DMS153 (cell line): ENCODE results near the gene KIF1B.

Experiments used
- DNase-seq: peaks from one replicate; lab custom pipeline; 2025; lab: John Stamatoyannopoulos, UW

KIF1B gene, protein sequence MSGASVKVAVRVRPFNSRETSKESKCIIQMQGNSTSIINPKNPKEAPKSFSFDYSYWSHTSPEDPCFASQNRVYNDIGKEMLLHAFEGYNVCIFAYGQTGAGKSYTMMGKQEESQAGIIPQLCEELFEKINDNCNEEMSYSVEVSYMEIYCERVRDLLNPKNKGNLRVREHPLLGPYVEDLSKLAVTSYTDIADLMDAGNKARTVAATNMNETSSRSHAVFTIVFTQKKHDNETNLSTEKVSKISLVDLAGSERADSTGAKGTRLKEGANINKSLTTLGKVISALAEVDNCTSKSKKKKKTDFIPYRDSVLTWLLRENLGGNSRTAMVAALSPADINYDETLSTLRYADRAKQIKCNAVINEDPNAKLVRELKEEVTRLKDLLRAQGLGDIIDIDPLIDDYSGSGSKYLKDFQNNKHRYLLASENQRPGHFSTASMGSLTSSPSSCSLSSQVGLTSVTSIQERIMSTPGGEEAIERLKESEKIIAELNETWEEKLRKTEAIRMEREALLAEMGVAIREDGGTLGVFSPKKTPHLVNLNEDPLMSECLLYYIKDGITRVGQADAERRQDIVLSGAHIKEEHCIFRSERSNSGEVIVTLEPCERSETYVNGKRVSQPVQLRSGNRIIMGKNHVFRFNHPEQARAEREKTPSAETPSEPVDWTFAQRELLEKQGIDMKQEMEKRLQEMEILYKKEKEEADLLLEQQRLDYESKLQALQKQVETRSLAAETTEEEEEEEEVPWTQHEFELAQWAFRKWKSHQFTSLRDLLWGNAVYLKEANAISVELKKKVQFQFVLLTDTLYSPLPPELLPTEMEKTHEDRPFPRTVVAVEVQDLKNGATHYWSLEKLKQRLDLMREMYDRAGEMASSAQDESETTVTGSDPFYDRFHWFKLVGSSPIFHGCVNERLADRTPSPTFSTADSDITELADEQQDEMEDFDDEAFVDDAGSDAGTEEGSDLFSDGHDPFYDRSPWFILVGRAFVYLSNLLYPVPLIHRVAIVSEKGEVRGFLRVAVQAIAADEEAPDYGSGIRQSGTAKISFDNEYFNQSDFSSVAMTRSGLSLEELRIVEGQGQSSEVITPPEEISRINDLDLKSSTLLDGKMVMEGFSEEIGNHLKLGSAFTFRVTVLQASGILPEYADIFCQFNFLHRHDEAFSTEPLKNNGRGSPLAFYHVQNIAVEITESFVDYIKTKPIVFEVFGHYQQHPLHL (N-terminal part only)

DNA sequence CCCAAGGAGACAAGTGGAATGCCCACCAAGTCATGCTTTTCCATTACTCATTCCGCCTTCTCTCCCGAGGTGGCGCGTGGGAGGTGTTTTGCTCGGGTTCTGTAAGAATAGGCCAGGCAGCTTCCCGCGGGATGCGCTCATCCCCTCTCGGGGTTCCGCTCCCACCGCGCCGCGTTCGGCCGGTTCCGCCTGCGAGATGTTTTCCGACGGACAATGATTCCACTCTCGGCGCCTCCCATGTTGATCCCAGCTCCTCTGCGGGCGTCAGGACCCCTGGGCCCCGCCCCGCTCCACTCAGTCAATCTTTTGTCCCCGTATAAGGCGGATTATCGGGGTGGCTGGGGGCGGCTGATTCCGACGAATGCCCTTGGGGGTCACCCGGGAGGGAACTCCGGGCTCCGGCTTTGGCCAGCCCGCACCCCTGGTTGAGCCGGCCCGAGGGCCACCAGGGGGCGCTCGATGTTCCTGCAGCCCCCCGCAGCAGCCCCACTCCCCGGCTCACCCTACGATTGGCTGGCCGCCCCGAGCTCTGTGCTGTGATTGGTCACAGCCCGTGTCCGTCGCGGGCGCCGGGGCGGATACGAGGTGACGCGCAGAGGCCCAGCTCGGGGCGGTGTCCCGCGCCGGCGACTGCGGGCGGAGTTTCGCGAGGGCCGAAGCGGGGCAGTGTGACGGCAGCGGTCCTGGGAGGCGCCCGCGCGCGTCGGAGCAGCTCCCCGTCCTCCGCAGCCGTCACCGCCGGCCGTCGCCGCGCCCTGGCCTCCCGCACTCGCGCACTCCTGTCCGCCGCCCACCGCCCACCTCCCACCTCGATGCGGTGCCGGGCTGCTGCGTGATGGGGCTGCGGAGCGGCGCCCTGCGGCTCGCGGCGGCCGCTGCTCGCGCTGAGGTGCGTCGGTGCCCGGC, at the start of gene KIF1B:
Gene KIF1B (plus strand): TSS at position 666 of the 906 bp plus-strand sequence. CDS start 21,759 bp downstream, outside the sequence.
- peak; percentile 96 for DNase-seq

DNA sequence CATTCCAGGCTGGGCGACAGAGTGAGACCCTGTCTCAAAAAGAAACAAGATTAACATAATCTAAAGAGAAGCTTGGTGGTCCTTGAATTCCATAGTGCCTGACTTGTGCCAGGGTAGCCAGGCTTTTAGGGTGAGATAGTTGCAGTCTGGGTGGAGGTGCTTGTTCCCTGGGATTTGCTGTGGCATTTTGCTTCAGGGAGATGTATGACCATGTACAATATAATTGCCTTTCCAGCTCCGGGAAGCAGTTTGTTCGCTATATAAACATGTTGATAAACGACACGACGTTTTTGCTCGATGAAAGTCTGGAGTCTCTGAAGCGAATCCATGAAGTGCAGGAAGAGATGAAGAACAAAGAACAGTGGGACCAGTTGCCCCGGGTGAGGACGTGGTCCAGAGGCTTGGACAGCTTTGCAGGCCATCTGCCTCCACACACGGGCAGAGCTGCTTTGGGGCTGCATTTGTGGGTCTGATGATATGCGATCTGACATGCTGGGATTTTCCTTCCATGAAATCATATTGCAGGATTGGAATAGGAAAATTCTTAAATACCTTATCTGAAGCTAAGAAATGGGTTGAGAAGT, 49.4 kb upstream of the KIF1B start:
- no peak for DNase-seq

DNA sequence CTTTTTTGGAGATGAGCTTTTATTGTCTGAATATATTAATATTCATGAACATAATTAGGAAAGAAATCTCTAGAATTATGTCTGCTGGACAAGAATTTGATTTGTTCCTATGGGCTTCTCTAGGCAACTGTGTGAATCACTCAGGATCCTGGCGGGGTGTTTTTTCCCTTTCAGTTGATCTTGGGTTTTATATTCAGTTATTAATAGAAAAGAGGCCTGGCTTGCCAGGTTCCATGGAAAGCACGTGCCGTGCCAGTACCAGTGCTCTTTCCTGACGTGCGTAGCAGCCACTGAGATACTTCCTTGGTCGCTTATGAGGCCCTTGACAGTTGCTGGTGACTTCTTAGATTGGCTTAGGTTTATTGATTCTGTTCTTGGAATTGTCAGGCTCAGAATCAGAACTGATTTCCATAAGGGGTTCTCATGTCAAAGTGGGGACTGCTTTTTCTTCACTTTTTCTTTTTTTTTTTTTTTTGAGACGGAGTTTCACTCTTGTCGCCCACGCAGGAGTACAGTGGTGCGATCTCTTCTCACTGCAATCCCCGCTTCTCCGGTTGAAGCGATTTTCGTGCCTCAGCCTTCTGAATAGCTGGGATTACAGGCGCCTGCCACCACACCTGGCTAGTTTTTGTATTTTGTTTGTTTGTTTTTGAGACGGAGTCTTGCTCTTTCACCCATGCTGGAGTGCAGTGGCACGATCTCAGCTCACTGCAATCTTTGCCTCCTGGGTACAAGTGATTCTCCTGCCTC, 48.7 kb upstream of the KIF1B start:
- no peak for DNase-seq

DNA sequence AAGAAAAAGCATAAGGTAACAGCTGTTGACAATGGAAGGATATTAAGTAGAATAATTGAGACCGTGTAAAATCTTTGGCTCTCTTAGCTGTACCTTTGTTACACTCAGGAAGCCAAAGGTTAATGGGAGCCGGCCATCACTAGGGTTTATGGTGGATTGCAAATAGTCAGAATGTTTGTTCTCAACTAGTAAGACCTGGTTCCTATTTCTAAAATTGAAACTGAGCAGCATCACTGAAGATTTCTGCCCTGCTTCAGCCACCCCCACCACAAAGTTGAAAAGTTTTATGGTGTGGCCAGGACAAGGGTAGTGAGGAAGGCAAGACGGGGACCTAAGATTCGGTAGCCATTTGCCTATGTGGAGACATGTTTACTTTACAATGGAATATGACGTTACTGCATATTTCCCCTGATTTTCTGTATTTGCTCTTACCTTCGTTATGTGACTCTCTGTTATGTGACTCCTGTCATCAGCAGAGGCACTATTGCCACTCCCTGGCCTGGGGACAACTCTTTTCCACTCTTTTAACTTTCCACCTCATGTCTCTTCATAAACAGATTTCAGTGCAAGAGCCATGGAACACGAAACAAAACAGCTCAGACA, 41.4 kb upstream of the KIF1B start:
- DNase-seq = no peak

DNA sequence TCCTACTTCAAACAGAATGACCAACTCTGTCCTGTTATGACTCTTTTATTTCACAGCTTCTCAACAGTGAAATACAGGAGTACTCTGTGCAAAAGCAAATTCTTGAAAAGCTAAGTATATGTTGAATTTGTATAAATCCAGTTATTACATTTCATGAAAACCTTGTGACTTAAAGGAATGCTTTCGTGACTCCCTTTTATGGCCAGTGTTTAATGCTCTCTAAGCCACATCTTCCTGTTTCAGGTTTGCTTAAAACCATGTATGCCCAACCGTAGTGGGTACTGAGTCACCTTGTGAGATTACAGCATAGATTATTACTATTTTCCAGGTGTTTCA, 40.2 kb upstream of the KIF1B start:
- DNase-seq = no peak

DNA sequence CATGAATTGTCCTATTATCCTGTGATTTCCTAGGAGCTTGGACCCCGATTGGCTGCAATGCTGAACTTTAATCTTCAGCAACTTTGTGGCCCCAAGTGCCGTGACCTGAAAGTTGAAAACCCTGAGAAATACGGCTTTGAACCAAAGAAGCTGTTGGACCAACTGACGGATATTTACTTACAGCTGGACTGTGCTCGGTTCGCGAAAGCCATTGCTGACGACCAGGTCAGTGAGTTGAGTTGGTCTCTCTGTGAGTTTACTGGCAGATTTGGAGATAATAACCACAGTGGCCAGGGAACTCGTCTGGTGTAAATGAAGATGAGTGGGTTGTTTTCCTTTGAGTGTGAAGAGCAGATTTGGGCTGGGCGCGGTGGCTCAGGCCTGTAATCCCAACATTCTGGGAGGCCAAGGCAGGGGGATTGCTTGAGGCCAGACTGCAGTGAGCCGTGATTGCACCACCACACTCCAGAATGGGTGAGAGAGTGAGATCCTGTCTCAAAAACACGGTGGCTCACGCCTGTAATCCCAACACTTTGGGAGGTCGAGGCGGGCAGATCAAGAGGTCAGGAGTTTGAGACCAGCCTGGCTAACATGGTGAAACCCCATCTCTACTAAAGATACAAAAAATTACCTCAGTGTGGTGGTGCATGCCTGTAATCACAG, 39.1 kb upstream of the KIF1B start:
- no peak for DNase-seq

DNA sequence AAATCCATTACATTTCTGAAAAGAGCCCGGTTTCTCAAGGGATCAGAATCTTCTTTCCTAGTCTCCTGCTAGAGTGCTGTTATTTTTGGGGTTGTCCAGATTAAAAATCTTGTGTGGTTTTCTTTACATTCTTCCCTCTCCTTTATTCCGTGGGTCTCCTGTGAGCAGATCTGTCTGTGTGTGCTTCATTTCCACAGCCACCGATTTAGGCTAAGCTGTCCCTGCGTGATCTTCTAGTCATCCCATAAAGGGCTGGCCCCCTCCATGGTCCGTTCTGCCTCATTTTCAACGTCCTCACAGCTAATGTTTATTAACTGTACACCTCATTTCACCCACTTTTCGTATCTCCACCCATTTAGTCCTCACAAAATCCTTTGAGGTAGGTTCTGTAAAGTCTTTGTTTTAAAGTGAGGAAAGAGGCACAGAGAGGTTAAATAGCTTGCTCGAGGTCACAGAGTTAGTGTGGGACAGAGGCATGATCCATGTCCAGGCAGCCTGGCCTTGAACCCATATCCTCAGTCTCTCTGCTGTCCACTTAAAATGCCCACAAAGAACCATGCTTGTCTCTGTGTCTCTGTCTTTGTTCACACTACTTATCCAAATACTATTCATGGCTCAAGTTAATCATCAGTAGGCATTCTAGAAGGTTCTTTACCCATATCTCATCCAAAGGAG, 38.2 kb upstream of the KIF1B start:
- DNase-seq = no peak

DNA sequence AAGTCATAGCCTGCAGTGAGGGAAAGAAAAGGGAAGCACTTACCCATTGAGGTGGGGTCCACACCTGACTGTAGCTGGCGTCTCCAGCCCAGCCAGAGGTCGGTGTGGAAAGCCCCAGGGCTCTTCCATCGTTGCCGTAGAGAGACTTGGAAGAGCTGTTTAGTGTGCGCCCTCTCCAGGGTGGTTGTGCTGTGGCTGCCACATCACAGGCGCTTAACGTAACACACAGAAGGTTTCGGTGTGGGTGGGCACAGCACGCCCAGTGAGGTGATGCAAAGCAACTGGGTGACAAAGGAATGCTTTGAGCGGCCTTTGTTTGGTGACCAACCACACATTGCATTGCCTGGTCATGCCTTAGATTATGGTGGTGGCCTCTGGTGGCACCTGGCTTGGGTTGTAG, 36.8 kb upstream of the KIF1B start:
- no peak for DNase-seq

DNA sequence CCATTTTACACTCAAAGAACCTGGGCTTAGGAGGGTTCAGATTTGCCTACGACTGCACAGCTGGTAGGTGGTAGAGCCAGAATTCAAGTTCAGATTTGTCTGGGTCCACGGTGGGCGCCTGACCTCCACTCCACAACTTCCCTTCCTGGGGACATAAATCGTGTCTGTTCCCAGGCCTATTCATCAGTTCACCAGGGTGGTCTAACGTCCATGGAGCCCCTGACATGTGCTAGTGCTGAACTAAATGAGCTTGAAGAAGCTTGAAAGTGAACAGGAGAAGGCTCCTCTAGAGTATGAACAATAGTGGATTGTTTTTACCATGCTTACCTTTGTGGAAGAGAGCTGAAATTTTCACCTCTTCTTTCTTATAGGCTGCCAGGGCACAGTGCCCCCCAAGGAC, 32.5 kb upstream of the KIF1B start:
- no peak for DNase-seq

DNA sequence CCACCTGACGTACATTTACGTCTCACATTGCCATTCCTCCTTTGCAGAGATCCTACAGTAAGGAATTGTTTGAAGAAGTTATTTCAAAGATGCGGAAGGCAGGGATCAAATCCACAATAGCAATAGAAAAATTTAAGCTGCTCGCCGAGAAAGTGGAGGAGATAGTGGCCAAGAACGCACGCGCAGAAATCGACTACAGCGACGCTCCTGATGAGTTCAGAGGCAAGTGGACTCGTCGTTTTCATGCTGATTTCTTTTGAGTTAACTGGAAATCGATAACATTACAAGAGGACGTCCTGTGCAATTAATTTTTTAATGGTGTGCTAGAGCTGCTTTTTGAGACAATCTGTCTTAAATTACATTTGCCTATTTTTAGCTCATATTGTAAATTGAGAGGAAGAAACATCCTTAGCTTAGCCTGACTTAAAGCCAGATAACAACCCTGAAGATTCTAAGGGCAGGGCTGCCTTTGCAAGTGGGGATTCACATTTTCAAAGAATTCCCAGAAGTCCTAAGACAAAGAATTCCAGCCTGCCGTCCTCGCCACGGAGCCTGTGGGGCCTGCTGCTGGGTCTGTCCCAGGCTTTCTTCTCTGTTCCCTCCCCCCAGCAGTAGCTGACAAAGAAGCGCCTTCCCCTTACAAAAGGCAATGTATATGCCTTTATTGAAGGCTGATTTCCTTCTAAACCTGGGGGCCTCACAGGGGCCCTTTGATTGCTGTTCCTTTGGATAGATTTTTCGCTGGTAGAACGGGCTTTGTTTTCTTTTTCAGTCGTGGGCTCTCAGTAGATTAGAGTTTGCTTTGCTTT, 31.6 kb upstream of the KIF1B start:
- DNase-seq = no peak

DNA sequence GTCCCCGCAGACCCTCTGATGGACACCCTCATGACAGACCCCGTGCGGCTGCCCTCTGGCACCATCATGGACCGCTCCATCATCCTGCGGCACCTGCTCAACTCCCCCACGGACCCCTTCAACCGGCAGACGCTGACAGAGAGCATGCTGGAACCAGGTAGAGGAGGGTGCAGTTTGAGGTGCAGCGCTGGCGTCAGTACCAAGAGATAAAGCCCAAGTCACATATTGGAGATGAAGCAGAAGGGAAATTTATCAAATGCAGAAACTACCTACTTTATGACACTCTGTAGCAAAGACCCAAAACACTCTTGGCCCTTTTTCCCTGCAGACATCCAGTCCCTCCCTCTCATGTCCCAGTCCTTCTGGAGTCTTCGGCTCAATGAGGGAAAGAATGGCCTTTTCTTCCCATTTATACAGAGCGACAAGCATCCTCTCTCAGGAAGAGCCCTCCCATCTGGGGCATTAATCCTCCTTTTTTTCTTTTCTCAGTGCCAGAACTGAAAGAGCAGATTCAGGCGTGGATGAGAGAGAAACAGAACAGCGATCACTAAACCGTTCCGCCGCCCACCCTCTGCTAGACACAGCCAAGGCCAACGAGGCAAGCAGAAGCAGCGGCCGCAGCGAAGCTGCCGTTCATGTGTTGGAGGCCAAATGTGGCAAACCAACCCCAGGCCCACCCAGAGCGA, 30.8 kb upstream of the KIF1B start:
- DNase-seq = no peak

DNA sequence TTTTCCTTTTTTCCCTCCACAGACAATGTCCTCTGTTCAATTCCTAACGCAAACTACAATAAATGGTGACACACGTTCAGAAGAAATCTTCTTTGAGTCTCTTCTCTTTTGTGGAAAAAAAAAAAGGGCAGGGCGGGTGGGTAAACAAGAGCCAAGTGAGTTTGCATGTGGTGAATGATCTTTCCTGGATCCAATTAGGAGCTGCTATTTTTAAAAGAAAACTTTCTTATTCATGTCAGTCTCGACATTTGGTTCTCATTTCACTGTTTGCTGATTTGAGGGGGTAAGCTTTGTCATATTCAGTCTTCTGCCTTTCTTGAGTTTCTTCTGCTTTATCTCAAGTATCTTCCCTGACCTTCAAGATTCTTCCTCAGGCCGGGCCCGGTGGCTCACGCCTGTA, 29.2 kb upstream of the KIF1B start:
- DNase-seq = no peak

DNA sequence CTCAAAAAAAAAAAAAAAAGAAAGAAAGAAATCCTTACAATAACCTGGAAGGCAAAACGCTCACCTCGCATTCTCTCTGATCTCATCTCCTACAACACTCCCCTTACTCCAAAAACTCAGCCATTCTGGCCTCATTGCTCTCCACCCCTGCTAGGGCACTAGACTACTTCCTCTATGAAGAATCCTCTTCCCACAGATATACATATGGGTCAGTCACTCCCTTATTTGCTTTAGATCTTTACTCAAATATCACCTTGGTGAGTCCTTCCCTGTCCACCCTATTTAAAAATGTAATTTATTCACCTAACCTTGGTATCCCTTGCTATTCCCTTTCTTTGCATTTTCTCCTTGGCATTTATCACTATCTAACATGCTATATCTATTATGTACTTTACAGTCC, 24.6 kb upstream of the KIF1B start:
- no peak for DNase-seq

DNA sequence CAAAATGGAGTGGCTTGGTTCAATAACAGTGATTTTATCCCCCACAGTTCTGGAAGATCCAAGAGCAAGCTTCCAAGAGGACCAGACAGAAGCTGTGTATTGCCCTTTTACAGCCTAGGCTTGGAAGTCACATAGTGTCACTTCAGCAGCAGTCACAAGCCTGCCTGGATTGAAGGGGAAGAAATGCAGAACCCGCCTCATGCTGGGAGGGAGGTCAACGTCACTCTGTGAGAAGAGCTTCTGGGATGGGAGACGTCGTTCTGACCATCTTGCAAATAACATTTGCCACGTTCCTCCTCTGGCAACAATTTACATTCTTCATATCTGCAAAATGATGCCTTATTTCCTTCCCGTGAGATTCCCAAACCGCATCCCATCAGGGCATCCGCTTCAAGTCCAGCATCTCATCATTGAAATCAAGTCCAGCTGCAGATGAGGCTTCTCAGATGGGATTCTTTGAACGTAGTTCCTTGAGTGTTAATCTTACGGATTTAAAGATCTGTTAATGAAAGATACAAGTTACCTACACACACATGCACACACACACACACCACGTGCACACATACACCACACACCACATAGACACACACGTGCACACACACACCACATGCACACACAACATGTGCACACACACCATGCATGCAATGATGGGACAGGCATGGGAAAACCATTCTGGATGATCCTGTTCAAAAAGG, 23.9 kb upstream of the KIF1B start:
- DNase-seq = no peak

DNA sequence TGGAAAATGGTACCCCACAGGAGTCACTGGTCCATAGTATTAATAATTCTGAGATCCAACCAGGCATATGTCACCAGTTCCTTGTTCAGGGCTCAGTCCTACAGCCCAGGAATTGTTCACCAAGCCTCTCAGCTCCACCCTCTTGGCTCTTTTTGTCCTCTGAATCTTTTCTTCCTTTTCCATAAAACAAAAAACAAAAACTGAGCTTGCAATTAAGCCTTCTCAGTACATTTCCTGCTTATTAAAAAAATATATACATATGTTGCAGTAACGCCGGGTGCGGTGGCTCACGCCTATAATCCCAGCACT, 23.4 kb upstream of the KIF1B start:
- no peak for DNase-seq

DNA sequence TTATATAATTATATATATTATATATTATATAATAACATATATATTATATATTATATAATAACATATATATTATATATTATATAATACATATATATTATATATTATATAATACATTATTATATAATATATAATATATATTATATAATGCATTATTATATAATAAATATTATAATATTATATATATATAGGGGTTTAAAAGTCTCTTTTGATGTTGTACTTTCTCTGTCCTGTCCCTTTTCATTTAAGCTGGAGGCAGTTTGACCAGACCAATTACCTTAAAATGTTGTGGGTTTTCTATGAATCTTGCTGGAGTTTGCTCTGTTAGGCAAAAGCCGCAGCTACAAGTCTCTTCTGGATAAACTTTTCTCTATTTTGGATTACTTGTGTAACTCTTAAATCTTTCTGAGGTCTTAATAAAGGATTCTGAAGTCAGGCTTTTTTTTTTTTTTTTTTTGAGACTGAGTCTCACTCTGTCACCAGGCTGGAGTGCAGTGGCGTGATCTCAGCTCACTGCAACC, 22.2 kb upstream of the KIF1B start:
- DNase-seq = no peak

DNA sequence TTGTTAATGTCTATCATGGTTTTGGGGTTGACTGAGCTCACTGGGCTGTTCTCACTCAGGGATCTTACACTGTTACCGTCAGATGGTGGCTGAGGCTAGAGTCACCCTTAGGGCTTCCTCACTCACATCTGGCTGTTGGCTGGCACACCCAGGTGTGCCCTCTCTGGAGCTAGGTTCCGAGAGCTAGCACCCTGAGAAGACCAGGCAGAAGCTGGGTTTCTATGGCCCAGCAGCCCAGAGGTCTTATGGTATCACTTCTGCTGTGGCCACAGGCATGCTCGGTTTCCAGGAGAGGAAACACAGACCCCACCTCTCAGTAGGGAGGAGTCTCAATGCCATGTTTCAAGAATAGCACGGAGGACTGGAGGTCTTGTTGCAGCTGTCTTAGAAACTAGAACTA, 20.7 kb upstream of the KIF1B start:
- no peak for DNase-seq
